AG04450 (cell line): ENCODE data around the gene TEX264. TPM values are rescaled to one million over a fixed set of nuclear protein-coding genes. Genes with fewer than 3 reads are reported as not detected.

Experiments used
- CTCF ChIA-PET: fragments of 300-600, 350-600 bp; formaldehyde crosslinking; extraction: SDS; loops from one replicate; lab custom pipeline; 2022; ENCODE audit warnings: antibody characterized with exemption, inconsistent platforms; lab: Charles Lee
- POLR2A ChIA-PET: fragments of 350-600 bp; formaldehyde crosslinking; extraction: SDS; loops from one replicate; lab custom pipeline; 2021; ENCODE audit warnings: antibody characterized with exemption, inconsistent platforms; lab: Yijun Ruan, JAX
- DNase-seq: peaks from one replicate; pipeline ENCODE4 v3.0.0-alpha.2; 2011; ENCODE audit warnings: low read depth, low spot score
- H3K27ac ChIP-seq: one replicate; pipeline ENCODE4 v1.5.1; 2012; ENCODE audit warnings: low read depth, low read length, control low read depth
- H3K27me3 ChIP-seq: one replicate; pipeline ENCODE4 v1.6.0; 2012; ENCODE audit warnings: low read length; ENCODE audit not compliant: control insufficient read depth, insufficient read depth
- H3K4me3 ChIP-seq: 2 replicates; pipeline ENCODE4 v1.5.1; 2011; ENCODE audit warnings: mild to moderate bottlenecking, low read depth, low read length, control low read depth
- H3K9me3 ChIP-seq: 2 replicates; pipeline ENCODE4 v1.5.1; 2012; ENCODE audit warnings: low read length; ENCODE audit not compliant: control insufficient read depth, insufficient read depth
- CTCF ChIP-seq: IDR thresholded peaks from 2 replicates; pipeline ENCODE4 v1.5.1; 2011; ENCODE audit warnings: low read depth, low read length, control low read depth, inconsistent platforms
- polyA plus RNA-seq: library from polyadenylated mRNA; depleted of rRNA; stranded (reverse); fragments of >200 nt; gene quantifications from 2 replicates; pipeline ENCODE4 v1.2.3, GENCODE V29; 2011

The TEX264 gene
- polyA plus RNA-seq, 1 experiment, result 40.6 TPM

GRCh38 chr3:51670053-51670822 lies 814 bp upstream of the TEX264 start:
- H3K4me3 ChIP-seq, result peak overlapping the region; percentile 81
- H3K27ac ChIP-seq, result no peak overlapping the region
- no peak for DNase-seq
- ChIA-PET POLR2A (interaction anchor here (0.6 to 3.9 kb wide), 2 partner anchors 170 to 188 kb away, joined by 10 to 20 read pairs; partner anchors contain the start of gene DCAF1), CTCF (interaction anchor here (0.6 to 6.5 kb wide), 29 partner anchors 8 to 1061 kb away, joined by 3 to 224 read pairs (median 4); partner anchors contain the start of genes DCAF1 and RAD54L2)
- TF ChIP-seq CTCF, result no peak
- no peaks in the 10 kb centered on the region for H3K27me3 ChIP-seq
- no peaks in the 10 kb centered on the region for H3K9me3 ChIP-seq

GRCh38 chr3:51671734-51672475 lies 853 bp downstream of the TEX264 start:
- POLR2A ChIA-PET, result interaction anchor here (0.6 to 3.9 kb wide), 2 partner anchors 75 to 172 kb away, joined by 7 to 20 read pairs; partner anchors contain the start of gene DCAF1
- H3K4me3 ChIP-seq, result peak overlapping the region; percentile 81
- H3K9me3 ChIP-seq, result no peaks in the 10 kb centered on the region
- CTCF ChIA-PET, result interaction anchor here (1.3 to 4.7 kb wide), 4 partner anchors 10 to 282 kb away, joined by 4 to 47 read pairs (median 24); partner anchors contain the start of gene DCAF1
- H3K27me3 ChIP-seq, result no peaks in the 10 kb centered on the region
- no peak for DNase-seq
- no peak for TF ChIP-seq CTCF
- H3K27ac ChIP-seq, result no peak overlapping the region

GRCh38 chr3:51673181-51673801 lies 2.2 kb downstream of the TEX264 start:
- no peak for TF ChIP-seq CTCF
- H3K27ac ChIP-seq, result no peak overlapping the region
- POLR2A ChIA-PET, result no interaction called here
- CTCF ChIA-PET, result interaction anchor here (0.6 to 4.7 kb wide), 7 partner anchors 8 to 284 kb away, joined by 3 to 47 read pairs (median 7); partner anchors contain the start of gene DCAF1
- no peak overlapping the region for H3K4me3 ChIP-seq
- no peaks in the 10 kb centered on the region for H3K27me3 ChIP-seq
- DNase-seq, result no peak
- H3K9me3 ChIP-seq, result no peaks in the 10 kb centered on the region

GRCh38 chr3:51673802-51674654 lies 3.0 kb downstream of the TEX264 start:
- Histone ChIP-seq H3K27me3 (no peaks in the 10 kb centered on the region), H3K9me3 (no peaks in the 10 kb centered on the region), H3K27ac (no peak overlapping the region), H3K4me3 (no peak overlapping the region)
- no peak for DNase-seq
- POLR2A ChIA-PET, result no interaction called here
- TF ChIP-seq CTCF, result no peak
- CTCF ChIA-PET, result interaction anchor here (0.9 to 4.7 kb wide), 4 partner anchors 8 to 284 kb away, joined by 7 to 47 read pairs (median 24); partner anchors contain the start of gene DCAF1
